Measurements from ENCODE around the gene NOL9.

Gene NOL9

GRCh38 chr1:6591222-6591621, 36.9 kb upstream of the NOL9 start:
- DNase-seq: no peak

- DNase-seq: no peak
These were observed 35.7 kb upstream of the NOL9 start for GRCh38 chr1:6590046-6590445.

- no peak for DNase-seq
These were observed 34.7 kb upstream of the NOL9 start for GRCh38 chr1:6588893-6589520.

- no peak for DNase-seq
These were observed 34.0 kb upstream of the NOL9 start for GRCh38 chr1:6588128-6588892.

GRCh38 chr1:6587261-6588005, 33.1 kb upstream of the NOL9 start:
- DNase-seq: no peak

GRCh38 chr1:6586404-6586816, 32.1 kb upstream of the NOL9 start:
- DNase-seq: no peak

- no peak for DNase-seq
These were observed 31.5 kb upstream of the NOL9 start for GRCh38 chr1:6585841-6586240.

- DNase-seq: no peak
These were observed 30.9 kb upstream of the NOL9 start for GRCh38 chr1:6585081-6585722.

GRCh38 chr1:6584126-6585080, 30.1 kb upstream of the NOL9 start:
- DNase-seq: no peak

- DNase-seq: no peak
These were observed 28.1 kb upstream of the NOL9 start for GRCh38 chr1:6582370-6582769.

- no peak for DNase-seq
These were observed 27.4 kb upstream of the NOL9 start for GRCh38 chr1:6581561-6582305.

- peak; percentile 21 for DNase-seq
These were observed 26.5 kb upstream of the NOL9 start for GRCh38 chr1:6580593-6581409.

- no peak for DNase-seq
These were observed 25.8 kb upstream of the NOL9 start for GRCh38 chr1:6580119-6580592.

GRCh38 chr1:6579374-6580118, 25.2 kb upstream of the NOL9 start, which contains the start of gene ZBTB48:
ZBTB48 (plus strand) TSS chr1:6579994; CDS start chr1:6580610, 616 bp downstream.
- peak; percentile 85 for DNase-seq

GRCh38 chr1:6578624-6579373, 24.5 kb upstream of the NOL9 start:
- no peak for DNase-seq

GRCh38 chr1:6577831-6578525, 23.7 kb upstream of the NOL9 start:
- DNase-seq: no peak

- DNase-seq: no peak
These were observed 20.5 kb upstream of the NOL9 start for GRCh38 chr1:6574818-6575217.
